ENCODE results near the gene TK1. TPM values are rescaled to one million over a fixed set of nuclear protein-coding genes. Genes with fewer than 3 reads are reported as not detected.
A peak's percentile ranks its signal among the peaks of the same experiment; 100 is the strongest.
"Not testable (repeated sequence)": the region's sequence is repeated elsewhere in the genome, so short reads cannot be mapped to it uniquely, and the experiment has no call there.

Gene TK1
- total RNA-seq, 4 donors from 2014 or later, result 1.7 to 4.1 (median 2.9) TPM

- WGBS, 2 donors, result 23 to 27% methylated on average over 38 to 52 of the region's 58 CpGs
These were observed 46.4 kb downstream of the TK1 start for GRCh38 chr17:78140169-78141051.

DNA sequence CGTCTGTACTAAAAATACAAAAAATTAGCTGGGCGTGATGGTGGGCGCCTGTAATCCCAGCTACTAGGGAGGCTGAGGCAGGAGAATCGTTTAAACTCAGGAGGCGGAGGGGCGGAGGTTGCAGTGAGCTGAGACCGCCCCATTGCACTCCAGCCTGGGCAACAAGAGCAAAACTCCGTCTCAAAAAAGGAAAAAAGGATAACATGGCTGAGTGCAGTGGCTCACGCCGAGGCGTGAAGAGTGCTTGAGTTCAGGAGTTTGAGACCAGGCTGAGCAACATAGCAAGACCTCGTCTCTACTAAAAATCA lies 47.0 kb downstream of the TK1 start:
- H3K4me3 ChIP-seq (ENCODE audit: low read depth, poor library complexity, severe bottlenecking); DNase-seq (ENCODE audit: low spot score in 2 of 2); intact Hi-C loops (cut with DNase I; ENCODE audit: low total_unique reads): not testable (repeated sequence)
- 75 to 84% methylated on average over 12 of the region's 12 CpGs for WGBS, 2 donors

More at GRCh38 chr17:78140169-78141051, 46.4 kb downstream of the TK1 start:
- no peak for TF ChIP-seq CTCF (IDR thresholded peaks at IDR 0.05)
- TF ChIP-seq POLR2A (IDR thresholded peaks at IDR 0.05), result no peak
- intact Hi-C loops (cut with DNase I; ENCODE audit: low total_unique reads), result no loop called here
- H3K4me3 ChIP-seq (ENCODE audit: low read depth, poor library complexity, severe bottlenecking), result no peak overlapping the region
- DNase-seq (ENCODE audit: low spot score in 2 of 2), result peak; percentile 97 to 99

DNA sequence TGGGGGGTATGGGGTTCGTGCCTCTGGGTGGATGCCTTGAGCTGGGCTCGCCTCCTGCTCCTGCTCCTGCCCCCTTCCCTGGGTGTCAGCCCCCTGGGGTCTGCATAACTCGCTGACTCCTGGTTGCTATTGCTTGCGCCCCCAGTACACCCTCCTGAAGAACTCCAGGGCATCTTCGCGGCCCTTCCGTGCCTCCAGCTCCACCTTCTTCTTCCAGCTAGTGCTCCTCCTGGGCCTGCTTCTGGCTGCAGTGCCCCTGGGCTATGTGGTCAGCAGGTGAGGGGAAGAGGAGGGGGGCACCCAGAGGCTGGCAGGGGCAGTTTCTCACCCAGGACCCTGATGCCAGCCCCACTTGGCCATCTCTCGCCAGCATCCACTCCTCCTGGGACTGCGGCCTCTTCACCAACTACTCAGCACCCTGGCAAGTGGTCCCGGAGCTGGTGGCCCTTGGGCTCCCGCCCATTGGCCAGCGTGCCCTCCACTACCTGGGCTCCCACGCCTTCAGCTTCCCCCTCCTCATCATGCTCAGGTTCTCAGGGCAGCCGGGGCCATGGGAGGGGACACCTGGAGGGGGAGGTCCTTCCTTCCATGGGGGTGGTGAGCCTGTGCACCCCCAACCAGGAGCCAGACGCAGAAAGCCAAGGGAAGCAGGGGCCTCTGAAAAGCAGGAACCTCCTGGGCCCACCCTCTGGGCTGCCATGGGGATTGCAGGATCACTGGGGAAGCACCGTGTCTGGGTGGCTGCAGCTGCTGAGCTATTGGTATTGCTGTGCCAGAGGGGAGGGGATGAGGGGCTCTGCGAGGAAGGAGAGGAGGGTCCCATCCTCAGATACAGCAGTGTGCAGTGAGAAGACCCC lies 48.4 kb downstream of the TK1 start:
- WGBS, 2 donors, result 70 to 81% methylated on average over 17 of the region's 17 CpGs
- intact Hi-C loops (cut with DNase I; ENCODE audit: low total_unique reads), result no loop called here
- no peak overlapping the region for H3K4me3 ChIP-seq (ENCODE audit: low read depth, poor library complexity, severe bottlenecking)
- DNase-seq (ENCODE audit: low spot score in 2 of 2), result no peak
- TF ChIP-seq CTCF (IDR thresholded peaks at IDR 0.05) (no peak), POLR2A (IDR thresholded peaks at IDR 0.05) (no peak)

GRCh38 chr17:78137392-78138203 lies 49.3 kb downstream of the TK1 start:
- no peak overlapping the region for H3K4me3 ChIP-seq (ENCODE audit: low read depth, poor library complexity, severe bottlenecking)
- intact Hi-C loops (cut with DNase I; ENCODE audit: low total_unique reads), result no loop called here
- DNase-seq (ENCODE audit: low spot score in 2 of 2), result no peak
- TF ChIP-seq CTCF (IDR thresholded peaks at IDR 0.05) (no peak), POLR2A (IDR thresholded peaks at IDR 0.05) (no peak)
- WGBS, 2 donors, result 60 to 65% methylated on average over 24 to 26 of the region's 26 CpGs

DNA sequence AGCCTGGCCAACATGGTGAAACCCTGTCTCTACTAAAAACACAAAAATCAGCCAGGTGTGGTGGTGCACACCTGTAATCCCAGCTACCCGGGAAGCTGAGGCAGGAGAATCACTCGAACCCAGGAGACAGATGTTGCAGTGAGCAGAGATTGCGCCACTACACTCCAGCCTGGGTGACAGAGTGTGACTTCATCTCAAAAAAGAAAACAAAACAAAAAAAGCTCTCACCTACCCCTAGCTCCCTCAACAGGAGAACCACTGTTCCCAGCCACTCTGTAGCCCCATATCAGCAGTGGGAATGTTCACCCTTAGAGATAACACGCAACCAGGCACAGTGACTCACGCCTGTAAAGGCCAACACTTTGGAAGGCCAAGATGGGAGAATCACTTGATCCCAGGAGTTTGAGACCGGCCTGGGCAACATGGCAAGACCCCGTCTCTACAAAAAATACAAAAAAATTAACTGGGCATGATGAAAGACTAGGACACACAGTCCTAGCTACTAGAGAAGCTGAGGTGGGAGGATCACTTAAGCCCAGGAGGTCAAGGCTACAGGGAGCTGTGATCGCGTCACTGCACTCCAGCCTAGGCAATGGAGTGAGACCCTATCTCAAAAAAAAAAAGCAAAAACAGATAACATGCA lies 50.9 kb downstream of the TK1 start:
- no peak for DNase-seq (ENCODE audit: low spot score in 2 of 2)
- intact Hi-C loops (cut with DNase I; ENCODE audit: low total_unique reads), result no loop called here
- TF ChIP-seq CTCF (IDR thresholded peaks at IDR 0.05) (no peak), POLR2A (IDR thresholded peaks at IDR 0.05) (no peak)
- WGBS, 2 donors, result 94 to 95% methylated on average over 9 of the region's 9 CpGs
- H3K4me3 ChIP-seq (ENCODE audit: low read depth, poor library complexity, severe bottlenecking), result no peak overlapping the region
